Measurements from ENCODE around the gene ZBTB39. TPM values are rescaled to one million over a fixed set of nuclear protein-coding genes. Genes with fewer than 3 reads are reported as not detected.
A peak's percentile ranks its signal among the peaks of the same experiment; 100 is the strongest.
"Not testable (repeated sequence)": the region's sequence is repeated elsewhere in the genome, so short reads cannot be mapped to it uniquely, and the experiment has no call there.

ZBTB39 gene
- total RNA-seq: 10.6 TPM

- peak; percentile 43 for DNase-seq
These were observed at the start of gene ZBTB39 for GRCh38 chr12:57005980-57006808. Gene ZBTB39 (minus strand): TSS chr12:57006546. CDS start chr12:57004917, 1,629 bp downstream.

- DNase-seq: no peak
These were observed 49.5 kb upstream of the ZBTB39 start for GRCh38 chr12:57055824-57056223.

GRCh38 chr12:57053901-57054300, 47.6 kb upstream of the ZBTB39 start:
- DNase-seq: not testable (repeated sequence)

- not testable (repeated sequence) for DNase-seq
These were observed 46.8 kb upstream of the ZBTB39 start for GRCh38 chr12:57053146-57053545.

- DNase-seq: no peak
These were observed 44.7 kb upstream of the ZBTB39 start for GRCh38 chr12:57051011-57051410.

- DNase-seq: no peak
These were observed 43.5 kb upstream of the ZBTB39 start, which contains the start of gene MYO1A for GRCh38 chr12:57049890-57050289. Gene MYO1A (minus strand): TSS chr12:57050129. CDS start chr12:57048323, 1,806 bp downstream.

- DNase-seq: no peak
These were observed 42.7 kb upstream of the ZBTB39 start for GRCh38 chr12:57049119-57049446.

GRCh38 chr12:57048423-57049118, 42.2 kb upstream of the ZBTB39 start:
- DNase-seq: no peak

- no peak for DNase-seq
These were observed 41.6 kb upstream of the ZBTB39 start for GRCh38 chr12:57047981-57048380.

- no peak for DNase-seq
These were observed 40.9 kb upstream of the ZBTB39 start for GRCh38 chr12:57046947-57047890.

- no peak for DNase-seq
These were observed 39.9 kb upstream of the ZBTB39 start for GRCh38 chr12:57046086-57046791.

GRCh38 chr12:57044889-57045288, 38.5 kb upstream of the ZBTB39 start:
- no peak for DNase-seq

- DNase-seq: no peak
These were observed 38.1 kb upstream of the ZBTB39 start for GRCh38 chr12:57044468-57044867.

- no peak for DNase-seq
These were observed 36.3 kb upstream of the ZBTB39 start for GRCh38 chr12:57042695-57043094.

- no peak for DNase-seq
These were observed 34.4 kb upstream of the ZBTB39 start for GRCh38 chr12:57040750-57041149.

- DNase-seq: no peak
These were observed 33.9 kb upstream of the ZBTB39 start for GRCh38 chr12:57040211-57040610.

GRCh38 chr12:57039016-57039798, 32.9 kb upstream of the ZBTB39 start:
- no peak for DNase-seq

- DNase-seq: no peak
These were observed 30.9 kb upstream of the ZBTB39 start for GRCh38 chr12:57037264-57037663.

- DNase-seq: no peak
These were observed 27.1 kb upstream of the ZBTB39 start for GRCh38 chr12:57033431-57033830.

GRCh38 chr12:57031789-57032188, 25.4 kb upstream of the ZBTB39 start:
- DNase-seq: no peak

GRCh38 chr12:57031138-57031725, 24.9 kb upstream of the ZBTB39 start:
- DNase-seq: no peak
